ENCODE data around the gene LIN28B. TPM values are rescaled to one million over a fixed set of nuclear protein-coding genes. Genes with fewer than 3 reads are reported as not detected.
"Not testable (repeated sequence)": the region's sequence is repeated elsewhere in the genome, so short reads cannot be mapped to it uniquely, and the experiment has no call there.

Gene LIN28B
- total RNA-seq, 1 experiment from 2014 or later: 21.6 TPM

DNA sequence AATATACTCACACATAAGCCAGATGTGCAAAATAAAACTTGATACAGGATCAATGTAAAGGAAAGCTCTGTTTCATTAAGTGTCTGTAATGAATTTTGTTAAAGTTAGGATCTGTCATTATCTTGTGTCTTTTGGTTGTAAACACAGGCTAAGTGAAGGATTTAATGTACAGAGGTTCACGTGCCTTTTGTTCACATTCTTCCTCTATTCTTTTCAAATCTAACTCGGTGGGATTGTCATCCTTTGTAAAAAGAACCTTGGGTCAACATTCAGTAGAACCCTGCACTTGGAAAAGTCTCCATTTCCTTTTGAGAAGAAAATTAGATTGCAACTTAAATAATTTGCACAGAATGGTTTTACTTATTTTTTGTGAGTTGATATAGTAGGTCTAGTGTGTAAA is 7.7 kb upstream of the LIN28B start:
- no peak for DNase-seq (ENCODE audit: low spot score)
- Histone ChIP-seq H3K36me3 (ENCODE audit: insufficient read depth, low read length, poor library complexity, severe bottlenecking) (no peaks in the 10 kb centered on the region), H3K9me3 (ENCODE audit: low read depth, low read length, poor library complexity, severe bottlenecking) (no peaks in the 10 kb centered on the region), H3K27me3 (replicated peaks; ENCODE audit: insufficient read depth, low read depth, low read length, poor library complexity) (peaks cover 38% of the 10 kb centered on the region), H3K4me1 (ENCODE audit: insufficient read depth, low read length, poor library complexity, severe bottlenecking) (no peaks in the 10 kb centered on the region), H3K27ac (ENCODE audit: low read depth, low read length, poor library complexity, severe bottlenecking) (no peak overlapping the region), H3K4me3 (ENCODE audit: low read depth, low read length, poor library complexity, severe bottlenecking) (no peak overlapping the region)
- no peak for TF ChIP-seq EZH2 (IDR thresholded peaks at IDR 0.05; ENCODE audit: borderline replicate concordance, low read depth, low read length, poor library complexity, severe bottlenecking)
- TF ChIP-seq, protein P1, sequence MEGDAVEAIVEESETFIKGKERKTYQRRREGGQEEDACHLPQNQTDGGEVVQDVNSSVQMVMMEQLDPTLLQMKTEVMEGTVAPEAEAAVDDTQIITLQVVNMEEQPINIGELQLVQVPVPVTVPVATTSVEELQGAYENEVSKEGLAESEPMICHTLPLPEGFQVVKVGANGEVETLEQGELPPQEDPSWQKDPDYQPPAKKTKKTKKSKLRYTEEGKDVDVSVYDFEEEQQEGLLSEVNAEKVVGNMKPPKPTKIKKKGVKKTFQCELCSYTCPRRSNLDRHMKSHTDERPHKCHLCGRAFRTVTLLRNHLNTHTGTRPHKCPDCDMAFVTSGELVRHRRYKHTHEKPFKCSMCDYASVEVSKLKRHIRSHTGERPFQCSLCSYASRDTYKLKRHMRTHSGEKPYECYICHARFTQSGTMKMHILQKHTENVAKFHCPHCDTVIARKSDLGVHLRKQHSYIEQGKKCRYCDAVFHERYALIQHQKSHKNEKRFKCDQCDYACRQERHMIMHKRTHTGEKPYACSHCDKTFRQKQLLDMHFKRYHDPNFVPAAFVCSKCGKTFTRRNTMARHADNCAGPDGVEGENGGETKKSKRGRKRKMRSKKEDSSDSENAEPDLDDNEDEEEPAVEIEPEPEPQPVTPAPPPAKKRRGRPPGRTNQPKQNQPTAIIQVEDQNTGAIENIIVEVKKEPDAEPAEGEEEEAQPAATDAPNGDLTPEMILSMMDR (conservative IDR thresholded peaks at IDR 0.05; ENCODE audit: low read depth, low read length): no peak
- intact Hi-C loops (cut with micrococcal nuclease; ENCODE audit: unreplicated experiment): loop anchor here (10.0 kb wide), 1 partner anchor 476 kb away; no protein-coding TSS in a partner anchor
- BruUV-seq (replicated peaks): no TSS peak
- POLR2A ChIA-PET (ENCODE audit: low non-redundant PET): no interaction called here
- CTCF ChIA-PET: no interaction called here

DNA sequence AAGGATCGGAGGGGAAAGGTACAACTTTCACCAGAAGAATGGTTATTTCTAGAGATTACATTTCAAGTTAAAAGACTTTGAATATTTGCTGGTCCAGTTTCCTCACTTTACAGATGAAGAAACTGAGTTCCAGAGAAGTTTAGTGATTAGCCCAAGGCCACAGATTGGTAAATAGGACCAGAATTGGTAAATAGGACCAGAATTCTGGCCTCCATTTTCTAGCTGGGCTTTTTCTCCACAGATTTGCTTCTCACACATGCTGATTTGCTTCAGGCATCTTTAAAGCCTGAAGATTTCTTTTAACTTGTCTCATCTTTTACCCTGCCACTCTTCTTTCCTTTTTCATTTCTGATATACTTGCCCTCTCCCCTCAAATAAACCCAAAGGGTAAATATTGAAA is 5.2 kb upstream of the LIN28B start:
- Histone ChIP-seq H3K4me1 (ENCODE audit: insufficient read depth, low read length, poor library complexity, severe bottlenecking) (peaks cover 9% of the 10 kb centered on the region), H3K36me3 (ENCODE audit: insufficient read depth, low read length, poor library complexity, severe bottlenecking) (no peaks in the 10 kb centered on the region), H3K27ac (ENCODE audit: low read depth, low read length, poor library complexity, severe bottlenecking) (no peak overlapping the region), H3K4me3 (ENCODE audit: low read depth, low read length, poor library complexity, severe bottlenecking) (no peak overlapping the region), H3K9me3 (ENCODE audit: low read depth, low read length, poor library complexity, severe bottlenecking) (no peaks in the 10 kb centered on the region), H3K27me3 (replicated peaks; ENCODE audit: insufficient read depth, low read depth, low read length, poor library complexity) (peaks cover 62% of the 10 kb centered on the region)
- DNase-seq (ENCODE audit: low spot score): no peak
- BruUV-seq (replicated peaks): no TSS peak
- no peak for TF ChIP-seq EZH2 (IDR thresholded peaks at IDR 0.05; ENCODE audit: borderline replicate concordance, low read depth, low read length, poor library complexity, severe bottlenecking)
- TF ChIP-seq, protein P1 (conservative IDR thresholded peaks at IDR 0.05; ENCODE audit: low read depth, low read length): no peak
- intact Hi-C loops (cut with micrococcal nuclease; ENCODE audit: unreplicated experiment): no loop called here
- POLR2A ChIA-PET (ENCODE audit: low non-redundant PET): no interaction called here
- CTCF ChIA-PET: interaction anchor here (0.6 kb wide), 1 partner anchor 107 kb away, joined by 3 read pairs; no protein-coding TSS in a partner anchor

DNA sequence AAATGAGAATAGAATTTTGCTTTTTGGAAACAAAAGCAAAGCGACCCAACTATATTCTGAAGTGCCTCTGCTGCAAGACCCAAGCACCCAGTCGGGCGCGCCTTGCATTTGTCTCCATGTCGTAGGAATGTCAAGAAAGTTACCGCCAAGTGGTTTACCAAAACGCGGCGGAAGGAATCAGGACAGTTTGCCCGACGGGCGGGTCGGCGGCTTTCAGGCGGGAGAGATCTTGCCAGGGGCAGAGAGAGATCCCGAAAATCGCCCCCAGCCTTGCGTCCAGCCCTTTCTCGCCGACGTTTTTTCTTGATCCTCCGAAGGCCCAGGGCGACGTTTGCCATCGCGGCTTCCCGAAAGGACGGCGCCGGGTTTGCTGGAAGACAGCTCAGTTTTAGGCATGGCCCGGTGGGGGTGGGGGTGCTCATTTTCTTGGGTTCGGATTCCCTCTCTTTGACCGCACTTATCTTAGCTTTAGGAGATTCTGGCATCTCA is 4.0 kb upstream of the LIN28B start:
- CTCF ChIA-PET: no interaction called here
- intact Hi-C loops (cut with micrococcal nuclease; ENCODE audit: unreplicated experiment): no loop called here
- H3K27me3 ChIP-seq (replicated peaks; ENCODE audit: insufficient read depth, low read depth, low read length, poor library complexity): peaks cover 62% of the 10 kb centered on the region
- H3K9me3 ChIP-seq (ENCODE audit: low read depth, low read length, poor library complexity, severe bottlenecking): no peaks in the 10 kb centered on the region
- POLR2A ChIA-PET (ENCODE audit: low non-redundant PET): no interaction called here
- H3K36me3 ChIP-seq (ENCODE audit: insufficient read depth, low read length, poor library complexity, severe bottlenecking): no peaks in the 10 kb centered on the region
- no peak for DNase-seq (ENCODE audit: low spot score)
- BruUV-seq (replicated peaks): no TSS peak
- no peak overlapping the region for H3K4me3 ChIP-seq (ENCODE audit: low read depth, low read length, poor library complexity, severe bottlenecking)
- peaks cover 10% of the 10 kb centered on the region for H3K4me1 ChIP-seq (ENCODE audit: insufficient read depth, low read length, poor library complexity, severe bottlenecking)
- TF ChIP-seq, protein P1 (conservative IDR thresholded peaks at IDR 0.05; ENCODE audit: low read depth, low read length): no peak
- no peak for TF ChIP-seq EZH2 (IDR thresholded peaks at IDR 0.05; ENCODE audit: borderline replicate concordance, low read depth, low read length, poor library complexity, severe bottlenecking)
- H3K27ac ChIP-seq (ENCODE audit: low read depth, low read length, poor library complexity, severe bottlenecking): no peak overlapping the region

DNA sequence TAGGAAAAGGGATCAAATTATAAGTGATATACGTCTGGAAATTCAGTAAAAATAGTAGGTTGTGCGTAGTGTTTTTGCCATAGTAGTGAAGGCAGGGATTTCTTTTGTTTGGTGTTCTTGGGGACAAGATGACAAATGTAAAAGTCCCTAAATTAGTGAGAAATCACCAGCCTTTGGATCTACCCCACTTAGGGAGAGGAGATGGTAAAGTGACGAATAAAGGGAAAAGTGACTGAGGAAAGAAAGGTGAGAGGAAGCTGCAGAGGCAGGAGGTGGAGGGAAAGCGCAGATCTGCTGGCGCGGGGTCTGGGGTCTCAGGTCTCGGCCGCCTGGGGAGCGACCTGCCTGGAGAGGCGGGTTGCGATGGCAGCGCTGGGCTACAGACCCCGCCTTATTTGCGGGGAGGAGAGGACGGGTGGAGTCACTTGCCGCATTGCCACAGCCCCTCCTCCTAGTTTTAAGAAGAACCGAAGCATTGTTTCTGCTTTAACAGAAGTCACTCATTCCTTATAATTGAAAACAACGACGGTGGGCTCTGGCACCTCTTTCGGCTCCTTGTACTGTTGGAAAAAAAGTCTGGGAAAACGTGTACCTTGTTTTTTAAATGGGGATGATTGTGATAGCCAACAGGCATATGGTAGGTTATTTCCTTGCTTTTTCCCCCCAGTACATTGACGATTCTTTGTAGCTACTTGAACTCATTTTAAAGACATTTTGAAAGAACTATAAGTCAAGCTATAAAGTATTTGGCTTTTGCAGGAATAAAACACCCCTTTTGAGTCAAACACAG is 3.3 kb upstream of the LIN28B start:
- CTCF ChIA-PET; BruUV-seq (replicated peaks); H3K9me3 ChIP-seq (ENCODE audit: low read depth, low read length, poor library complexity, severe bottlenecking); POLR2A ChIA-PET (ENCODE audit: low non-redundant PET); H3K4me1 ChIP-seq (ENCODE audit: insufficient read depth, low read length, poor library complexity, severe bottlenecking); intact Hi-C loops (cut with micrococcal nuclease; ENCODE audit: unreplicated experiment); H3K4me3 ChIP-seq (ENCODE audit: low read depth, low read length, poor library complexity, severe bottlenecking); H3K27ac ChIP-seq (ENCODE audit: low read depth, low read length, poor library complexity, severe bottlenecking); DNase-seq (ENCODE audit: low spot score); H3K36me3 ChIP-seq (ENCODE audit: insufficient read depth, low read length, poor library complexity, severe bottlenecking): not testable (repeated sequence)
- peaks cover 62% of the 10 kb centered on the region for H3K27me3 ChIP-seq (replicated peaks; ENCODE audit: insufficient read depth, low read depth, low read length, poor library complexity)
